Activated CD8-positive, alpha-beta memory T cell treated with anti-CD3 and anti-CD28 coated beads for 1 hour (primary cell): ENCODE results near the gene APH1A.
"Not testable (repeated sequence)": the region's sequence is repeated elsewhere in the genome, so short reads cannot be mapped to it uniquely, and the experiment has no call there.

Experiments used
- DNase-seq, 2 donors: peaks; one replicate each; pipeline ENCODE4 v3.0.0-alpha.2; 2020; ENCODE audit warnings: low read depth in 1 of 2; ENCODE audit errors: extremely low read depth in 1 of 2

The APH1A gene

DNA sequence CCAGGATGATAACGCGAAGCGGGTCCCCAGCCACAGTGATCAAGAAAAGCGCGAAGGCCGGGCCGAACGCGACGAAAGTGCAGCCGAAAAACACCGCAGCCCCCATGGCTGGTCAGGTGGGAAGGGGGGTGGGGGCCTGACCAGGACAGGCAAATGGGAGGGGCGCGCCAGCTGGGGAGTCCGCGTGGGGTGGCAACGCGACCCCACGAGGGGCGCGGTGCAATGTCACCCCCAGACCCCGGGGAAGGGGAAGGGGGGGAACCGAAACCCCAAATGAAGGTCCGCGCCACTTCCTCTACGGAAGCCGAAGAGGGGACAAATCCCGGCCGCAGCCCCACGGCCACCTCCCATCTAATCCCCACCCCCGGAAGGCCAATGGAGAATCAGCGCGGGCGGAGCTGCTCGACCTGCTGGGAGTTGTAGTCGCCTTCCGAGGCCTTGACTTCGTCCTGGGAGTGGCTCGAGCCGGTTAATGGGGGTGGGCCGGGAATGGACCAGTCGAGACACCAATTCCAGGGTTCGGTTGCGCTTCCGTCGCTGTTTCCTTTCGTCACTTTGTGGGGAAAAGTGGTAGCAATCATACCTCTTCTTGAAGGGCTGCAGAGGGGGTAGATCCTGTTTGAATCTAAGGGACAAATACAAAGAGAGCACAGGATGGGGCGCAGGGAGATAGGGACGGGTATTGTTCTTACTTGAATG is at the start of gene APH1A:
Gene APH1A, minus strand, starts transcription at position 312 of the 699 bp plus-strand sequence. Its CDS starts 206 bp downstream, at position 106.
- DNase-seq: peak; percentile 83 to 86

DNA sequence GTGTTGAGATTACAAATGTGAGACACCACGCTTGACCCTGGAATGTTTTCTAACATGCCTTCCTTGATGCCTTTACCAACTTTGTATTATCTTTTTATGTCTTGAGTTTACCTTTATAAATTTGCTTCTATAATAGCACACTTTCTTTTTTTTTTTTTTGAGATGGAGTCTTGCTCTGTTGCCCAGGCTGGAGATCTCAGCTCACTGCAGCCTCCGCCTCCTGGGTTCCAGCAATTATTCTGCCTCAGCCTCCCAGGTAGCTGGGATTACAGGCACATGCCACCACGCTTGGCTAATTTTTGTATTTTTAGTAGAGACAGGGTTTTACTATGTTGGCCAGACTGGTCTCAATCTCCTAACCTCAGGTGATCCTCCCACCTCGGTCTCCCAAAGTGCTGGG is 45.9 kb upstream of the APH1A start:
- not testable (repeated sequence) for DNase-seq

DNA sequence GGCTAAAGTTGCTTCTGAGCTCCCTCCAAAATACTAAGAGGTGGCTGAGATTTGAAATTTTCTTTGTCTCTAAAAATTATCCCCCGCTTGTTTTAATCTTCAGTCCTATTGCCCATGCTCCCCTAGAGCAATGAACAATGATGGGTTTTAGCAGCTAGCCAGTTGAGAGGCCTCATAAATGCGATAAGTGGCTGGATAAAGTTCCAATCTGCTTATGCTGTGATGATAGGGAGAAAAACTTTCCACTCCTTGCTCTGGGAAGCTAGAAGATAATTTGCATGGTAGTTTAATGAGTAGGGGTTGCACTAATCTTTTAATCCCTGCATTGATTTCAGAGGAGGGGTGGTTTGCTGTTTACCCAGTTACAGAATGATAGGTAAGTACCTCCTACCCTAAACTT is 42.9 kb upstream of the APH1A start:
- DNase-seq: no peak

DNA sequence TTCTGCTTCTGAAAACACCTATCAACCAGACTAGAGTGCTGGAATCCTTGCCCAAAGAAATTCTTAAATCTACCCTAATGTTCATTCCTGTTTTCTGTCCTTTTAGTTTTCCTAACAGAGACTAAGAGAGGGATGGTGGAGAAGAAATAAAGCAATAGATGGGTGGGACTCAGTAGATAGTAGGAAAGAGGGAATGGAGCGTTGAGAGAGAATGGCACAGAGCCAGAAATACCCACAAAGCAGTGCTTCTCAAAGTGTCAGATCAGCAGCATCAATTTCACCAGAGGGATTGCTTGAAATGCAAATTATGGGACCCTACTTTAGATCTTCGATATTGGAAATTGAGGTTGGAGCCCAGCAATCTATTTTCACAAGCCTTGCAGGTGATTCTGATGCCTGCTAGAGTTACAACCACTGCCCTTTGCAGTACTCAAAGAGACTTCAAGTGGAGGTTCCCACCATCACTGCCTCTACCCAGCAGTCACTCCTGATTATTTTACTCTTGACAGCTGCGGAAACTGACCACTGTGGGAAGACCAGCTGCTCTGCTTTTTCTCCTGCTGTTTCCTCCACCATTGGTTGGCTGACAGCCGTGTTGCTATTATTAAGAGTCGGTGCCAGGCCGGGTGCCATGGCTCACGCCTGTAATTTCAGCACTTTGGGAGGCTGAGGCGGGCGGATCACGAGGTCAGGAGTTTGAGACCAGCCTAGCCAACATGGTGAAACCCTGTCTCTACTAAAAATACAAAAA is 41.1 kb upstream of the APH1A start:
- DNase-seq: no peak

DNA sequence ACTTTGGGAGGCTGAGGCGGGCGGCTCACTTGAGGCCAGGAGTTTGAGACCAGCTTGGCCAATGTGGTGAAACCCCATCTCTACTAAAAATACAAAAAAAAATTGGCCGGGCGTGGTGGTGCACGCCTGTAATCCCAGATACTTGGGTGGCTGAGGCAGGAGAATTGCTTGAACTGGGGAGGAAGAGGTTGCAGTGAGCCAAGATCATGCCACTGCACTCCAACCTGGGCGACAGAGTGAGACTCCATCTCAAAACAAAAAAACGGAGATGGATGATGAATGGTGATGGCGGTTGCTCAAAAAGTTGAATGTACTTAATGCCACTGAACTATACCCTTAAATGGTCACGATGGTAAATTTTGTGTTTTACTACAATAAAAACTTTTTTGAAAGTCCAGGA is 39.8 kb upstream of the APH1A start:
- not testable (repeated sequence) for DNase-seq

DNA sequence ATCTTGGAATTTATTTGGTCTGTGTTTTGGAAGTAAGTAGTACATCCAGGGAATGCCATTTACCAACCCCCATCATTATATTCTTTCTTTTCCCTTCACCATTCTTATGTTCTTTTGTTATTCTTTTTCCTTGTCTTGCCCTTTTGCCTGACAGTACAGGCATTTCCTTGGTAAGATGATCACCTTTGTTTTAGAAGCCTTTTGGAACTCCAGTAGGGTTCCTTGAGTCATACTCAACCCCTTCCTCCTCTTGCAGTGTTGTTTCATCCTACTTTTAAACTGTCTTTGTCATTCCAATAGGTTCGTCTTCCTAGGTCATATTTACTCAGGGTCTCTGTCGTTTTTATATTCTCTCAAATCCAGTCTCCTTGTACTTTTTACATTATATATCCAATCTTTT is 34.1 kb upstream of the APH1A start:
- DNase-seq: no peak

DNA sequence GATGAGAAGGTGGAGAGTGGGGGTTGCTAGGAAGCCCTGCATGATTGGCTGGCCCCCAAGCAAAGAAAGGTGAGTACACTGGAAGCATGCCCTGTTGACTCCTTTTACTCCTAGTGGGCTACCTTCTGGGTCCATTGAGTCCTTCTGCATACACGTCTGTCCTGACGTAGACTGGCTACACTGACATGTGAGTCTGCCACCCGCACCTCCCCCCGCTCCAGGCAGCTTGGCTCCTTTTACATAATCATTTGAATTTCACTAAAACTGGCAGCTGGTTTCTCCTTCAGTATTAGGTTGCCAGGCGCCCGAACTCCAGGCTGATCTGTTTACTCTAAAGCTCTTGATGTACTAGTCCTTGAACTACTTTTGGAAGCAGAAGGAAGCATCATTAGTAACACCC is 33.5 kb upstream of the APH1A start:
- no peak for DNase-seq

DNA sequence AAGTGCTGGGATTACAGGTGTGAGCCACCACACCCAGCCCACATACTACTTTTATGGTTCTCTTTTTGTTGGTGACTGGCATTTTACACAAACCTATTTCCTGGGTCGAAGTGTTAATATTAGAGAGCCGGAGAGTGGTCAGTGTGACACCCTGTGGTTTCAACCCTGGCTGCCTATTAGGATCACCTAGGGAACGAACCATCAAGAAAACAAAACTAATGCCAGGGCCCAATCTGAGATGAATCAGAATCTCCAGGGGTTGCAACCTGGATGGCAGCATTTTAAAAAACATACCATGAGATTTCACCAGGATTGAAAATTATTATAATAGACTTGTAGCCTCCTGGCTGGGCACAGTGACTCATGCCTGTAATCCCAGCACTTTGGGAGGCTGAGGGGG is 30.9 kb upstream of the APH1A start:
- DNase-seq: no peak

DNA sequence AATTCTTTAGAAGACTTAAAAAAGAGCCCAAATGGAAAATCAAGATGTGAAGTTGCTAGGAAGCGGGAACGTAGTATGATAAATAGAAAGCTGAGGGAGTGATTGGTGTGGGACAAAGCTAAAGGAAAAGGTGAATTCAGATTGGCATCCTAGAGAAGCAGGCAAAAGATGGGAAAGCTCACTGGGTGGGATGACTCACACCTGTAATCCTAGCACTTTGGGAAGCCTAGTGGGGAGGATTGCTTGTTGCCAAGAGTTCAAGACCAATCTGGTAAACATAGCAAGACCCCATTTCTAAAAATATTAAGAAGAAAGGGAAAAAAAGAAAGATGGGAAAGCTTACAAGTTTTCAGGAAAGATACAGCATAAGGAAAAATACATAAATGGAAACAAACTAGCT is 26.7 kb upstream of the APH1A start:
- no peak for DNase-seq

DNA sequence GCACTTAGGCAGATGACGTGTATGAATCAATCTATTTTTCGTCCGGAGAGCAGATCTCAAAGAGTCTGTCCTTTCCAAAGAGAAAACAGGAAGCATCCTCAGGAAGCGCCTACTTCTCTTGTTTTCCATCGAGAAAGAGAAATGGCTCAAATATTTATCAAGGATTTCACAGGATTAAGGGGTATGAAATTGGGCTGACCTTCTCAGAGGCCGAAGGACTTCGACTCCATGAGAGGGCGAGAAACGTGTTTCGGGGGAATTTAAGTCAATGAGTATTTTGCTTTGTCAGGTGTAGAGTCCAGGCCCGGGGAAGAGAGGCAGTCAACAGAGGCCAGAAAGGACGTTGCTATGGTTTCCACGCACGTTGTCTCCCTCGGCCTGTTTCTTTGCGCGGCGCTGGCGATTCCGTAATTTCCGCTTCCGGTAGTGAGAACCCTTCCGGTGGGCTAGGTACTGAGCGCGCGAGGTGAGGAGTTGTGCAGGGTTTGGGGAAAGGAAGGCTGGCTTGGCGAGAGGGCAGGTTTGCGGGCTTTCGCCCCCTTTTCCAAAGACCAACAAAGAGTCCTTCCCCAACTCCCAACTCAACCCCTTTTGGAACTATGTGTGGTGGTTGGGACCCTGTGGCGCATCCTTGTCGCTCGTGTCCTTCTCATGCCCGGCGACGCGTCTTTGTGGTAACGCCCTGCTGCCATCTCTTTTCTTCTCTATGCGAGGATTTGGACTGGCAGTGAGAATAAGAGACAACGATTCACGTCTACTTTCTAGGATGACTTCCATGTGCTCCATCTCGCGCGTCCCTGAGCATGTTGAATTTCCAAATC is 24.8 kb upstream of the APH1A start, which contains the start of gene MRPS21:
Gene MRPS21, plus strand, starts transcription at position 429 of the 821 bp plus-strand sequence. CDS start 506 bp downstream, outside the sequence.
- peak; percentile 65 for DNase-seq

DNA sequence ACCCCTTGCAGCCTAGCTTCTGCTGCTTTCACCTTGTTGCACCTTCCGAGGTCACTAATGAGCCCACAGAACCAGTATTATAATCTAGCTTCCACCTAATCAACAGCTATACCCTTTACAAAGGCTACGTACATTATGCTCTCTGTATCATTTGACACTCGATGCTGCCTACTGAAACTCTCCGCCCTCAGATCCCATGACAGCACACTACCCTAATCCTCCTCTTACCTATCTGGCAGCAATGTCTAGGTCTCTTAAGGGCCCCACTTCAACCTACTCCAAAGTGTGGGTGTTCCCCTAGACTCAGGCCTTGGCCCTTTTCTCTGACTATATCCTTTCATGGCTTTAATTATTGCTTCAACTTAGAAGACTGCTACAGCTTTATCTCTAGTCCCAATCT is 20.0 kb upstream of the APH1A start:
- no peak for DNase-seq

DNA sequence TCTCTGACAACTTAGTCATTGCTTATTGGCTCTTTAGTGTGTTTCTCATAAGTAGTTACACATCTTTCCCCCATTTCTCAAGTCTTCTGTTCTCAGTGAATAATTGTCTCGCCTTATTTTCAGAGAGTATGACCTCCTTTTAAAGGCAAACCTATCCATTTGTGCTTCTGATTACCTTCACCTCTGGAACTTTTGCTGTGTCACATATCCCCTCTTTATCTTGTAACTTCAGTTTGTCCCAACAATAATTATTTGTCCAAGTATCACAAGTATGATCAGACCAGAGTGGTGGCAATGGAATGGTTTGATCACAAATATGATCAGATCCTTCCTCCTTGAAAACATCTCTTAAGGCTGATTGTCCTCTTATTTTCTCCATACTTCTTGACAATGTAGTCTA is 19.6 kb upstream of the APH1A start:
- no peak for DNase-seq

DNA sequence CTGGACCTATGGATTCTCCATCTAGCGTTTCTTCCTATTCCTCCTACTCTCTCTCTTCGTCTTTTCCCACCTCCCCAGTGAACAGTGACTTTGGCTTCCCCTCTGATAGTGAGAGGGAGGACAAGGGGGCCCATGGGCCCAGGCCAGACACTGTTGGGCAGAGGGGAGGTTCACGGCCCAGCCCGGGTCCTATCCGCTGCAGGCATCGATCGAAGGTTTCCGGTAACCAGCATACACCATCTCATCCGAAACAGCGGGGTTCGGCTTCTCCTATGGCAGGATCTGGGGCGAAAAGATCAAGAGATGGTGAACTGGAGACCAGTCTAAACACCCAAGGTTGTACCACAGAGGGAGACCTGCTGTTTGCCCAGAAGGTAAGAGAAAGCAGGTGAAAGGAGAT is 14.4 kb upstream of the APH1A start:
- no peak for DNase-seq

DNA sequence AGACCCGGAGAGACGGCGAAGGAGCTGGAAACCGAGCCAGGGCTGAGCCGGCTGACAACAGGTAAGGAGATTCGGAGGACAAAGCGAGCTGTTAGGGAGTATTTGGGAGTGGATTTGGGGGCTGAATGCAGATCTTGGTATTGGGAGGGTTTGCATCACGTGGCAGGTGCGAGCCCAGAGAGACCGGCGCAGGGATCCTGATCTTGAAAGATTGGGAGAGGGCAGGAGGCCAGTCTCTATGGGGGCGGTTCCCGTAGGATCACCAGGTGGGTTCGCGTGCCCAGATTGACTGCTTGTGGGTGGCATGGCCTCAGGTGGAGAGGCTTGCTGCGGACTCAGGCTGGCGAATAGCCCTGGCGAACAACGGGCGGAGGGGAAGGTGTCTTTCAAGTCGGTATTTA is 13.7 kb upstream of the APH1A start:
- DNase-seq: no peak

DNA sequence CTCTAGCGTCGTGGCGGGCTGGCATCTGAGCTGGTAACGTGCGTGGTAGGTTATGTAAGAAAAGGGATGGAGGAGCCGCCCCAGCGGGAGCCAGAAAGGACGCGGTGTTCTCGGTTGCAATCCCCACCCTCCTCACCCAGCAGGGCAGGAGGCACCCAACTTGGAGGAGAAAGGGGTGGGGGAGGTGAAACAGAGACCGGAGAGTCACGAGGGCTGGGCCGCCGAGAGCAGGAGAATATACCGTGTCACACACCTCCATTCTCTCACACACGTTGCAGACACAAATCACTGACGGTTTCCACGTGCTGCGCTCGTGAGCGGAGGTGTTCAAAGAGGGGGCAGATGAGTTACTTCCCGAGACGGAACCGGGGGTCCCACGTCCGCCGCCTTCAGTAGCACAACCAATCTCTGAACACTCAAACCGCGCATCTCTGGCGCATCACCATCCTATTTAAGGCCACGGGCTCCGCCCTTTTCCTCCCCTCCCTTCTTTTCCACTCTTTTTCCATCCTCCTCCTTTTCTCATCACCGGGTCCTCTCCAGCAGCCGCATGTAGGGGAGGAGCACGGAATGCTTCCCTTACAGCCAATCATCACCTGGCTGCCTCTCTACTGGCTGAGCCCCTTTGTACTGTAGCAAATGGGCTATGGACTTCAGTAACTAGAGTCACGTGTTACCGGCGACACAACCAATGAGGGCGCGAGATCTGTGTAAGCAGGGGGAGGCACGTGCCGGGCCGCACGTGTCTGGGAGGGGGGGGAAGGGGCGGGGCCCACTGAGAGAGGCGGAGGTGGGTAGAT is 13.1 kb upstream of the APH1A start, which contains the start of gene CIART:
Gene CIART, plus strand, starts transcription at position 797 of the 800 bp plus-strand sequence. CDS start 714 bp downstream, outside the sequence.
- DNase-seq: peak; percentile 43 to 56

DNA sequence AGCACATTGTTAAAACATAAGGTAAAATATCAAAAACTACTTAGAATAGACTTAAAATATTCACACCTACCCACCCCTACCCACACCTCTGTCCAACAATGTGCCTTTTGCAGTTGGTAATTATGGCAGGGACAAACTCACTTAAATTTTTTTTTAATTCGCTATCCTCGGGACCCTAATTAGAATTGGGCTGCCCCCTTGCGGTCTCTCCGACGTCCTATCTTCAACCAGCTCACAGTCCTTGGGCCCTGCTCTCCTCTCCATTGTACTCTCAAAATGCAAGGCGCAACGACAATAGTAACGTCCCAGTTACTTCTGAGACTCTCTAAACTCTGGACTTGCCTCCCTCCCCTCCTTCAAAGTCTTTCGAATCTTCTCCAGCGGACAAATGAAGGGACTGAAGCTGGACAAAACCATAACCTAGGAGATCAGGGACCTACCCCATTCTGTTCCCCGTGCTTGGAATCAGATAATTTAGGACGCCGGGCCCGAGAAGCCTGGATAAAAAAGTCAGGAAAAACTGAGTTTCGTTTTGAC is 12.5 kb upstream of the APH1A start:
- DNase-seq: peak in 1 of 2 donors; percentile 29

DNA sequence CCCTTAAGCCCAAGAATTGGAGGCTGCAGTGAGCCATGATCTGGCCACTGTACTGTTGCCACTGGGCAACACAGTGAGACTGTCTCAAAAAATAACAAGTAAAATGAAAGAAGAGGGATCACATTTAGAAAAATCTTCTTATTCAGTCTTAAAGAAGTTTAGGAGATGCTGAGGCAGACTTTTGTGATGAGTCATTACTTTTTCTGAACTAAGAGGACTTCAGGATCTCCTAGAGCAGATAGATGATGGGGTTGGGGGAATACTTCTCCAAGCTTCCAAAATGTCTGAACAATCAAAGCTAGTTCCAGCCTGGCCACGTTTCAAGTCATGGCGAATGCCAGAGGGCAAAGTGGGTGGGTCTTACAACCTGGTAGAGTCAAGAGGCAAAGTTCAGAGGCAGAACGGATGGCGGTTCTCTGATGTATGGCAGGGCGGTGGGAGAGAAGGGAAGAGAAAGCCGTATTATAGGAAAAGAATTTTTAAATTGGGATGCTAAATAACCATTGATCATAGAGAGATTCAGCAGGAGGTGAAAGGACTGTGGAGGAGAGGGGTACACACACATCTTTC is 11.4 kb upstream of the APH1A start:
- no peak for DNase-seq

DNA sequence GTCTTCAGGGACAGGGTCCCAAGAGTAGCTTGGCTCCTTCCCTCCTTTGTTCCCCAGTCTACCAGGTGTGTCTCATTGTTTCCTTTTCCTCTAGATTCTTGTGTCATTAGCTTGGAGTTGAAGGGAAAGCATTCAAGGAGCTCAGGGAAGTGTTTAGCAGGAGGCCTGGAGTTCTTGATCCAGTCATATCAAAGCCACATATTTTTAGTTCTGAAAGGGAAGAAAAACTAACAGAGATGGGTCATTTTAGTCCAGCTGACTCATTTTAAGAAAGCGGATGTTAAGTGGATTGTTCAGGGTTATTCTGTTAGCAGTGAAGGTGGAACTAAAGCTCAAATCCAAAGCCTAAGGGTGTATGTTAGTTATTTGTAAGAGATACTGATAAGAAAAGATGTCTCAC is 4.5 kb upstream of the APH1A start:
- DNase-seq: no peak

DNA sequence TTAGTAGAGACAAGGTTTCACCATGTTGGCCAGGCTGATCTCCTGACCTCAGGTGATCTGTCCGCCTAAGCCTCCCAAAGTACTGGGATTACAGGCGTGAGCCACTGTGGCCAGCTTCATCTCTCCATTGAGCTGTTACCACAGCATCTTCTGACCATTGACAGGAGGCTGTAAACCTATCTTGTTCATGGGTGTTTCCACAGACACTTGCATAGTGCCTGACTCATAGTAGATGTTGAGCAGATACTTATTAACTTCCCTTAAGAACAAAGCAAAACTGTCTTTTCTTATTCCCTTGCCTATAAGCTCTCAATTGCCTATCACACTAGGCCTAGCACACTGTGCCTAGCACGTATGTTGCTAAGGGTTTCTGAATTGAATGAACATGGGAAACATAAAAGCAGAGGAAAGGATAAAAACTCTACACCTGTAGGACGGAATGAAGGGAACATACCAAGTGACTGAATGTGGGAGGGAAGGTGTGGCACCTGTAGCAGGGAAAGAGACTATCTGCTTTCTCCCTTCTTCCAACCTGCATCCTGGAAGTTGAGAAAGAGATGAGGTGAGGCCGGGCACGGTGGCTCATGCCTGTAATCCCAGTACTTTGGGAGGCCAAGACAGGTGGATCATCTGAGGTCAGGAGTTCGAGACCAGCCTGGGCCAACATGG is 2.6 kb upstream of the APH1A start:
- no peak for DNase-seq
